Parathyroid adenoma (tissue), 2 donors: ENCODE results near the gene LRRC4C.

Source experiments
- H2AFZ ChIP-seq: fragments of 300-600 bp; sonication (generic); one replicate; pipeline ENCODE4 v1.7.0; 2017; ENCODE audit warnings: antibody characterized with exemption, mild to moderate bottlenecking
- H3K27ac ChIP-seq: fragments of 300-600 bp; sonication (generic); one replicate; pipeline ENCODE4 v1.7.0; 2017
- H3K27me3 ChIP-seq: fragments of 300-600 bp; sonication (generic); one replicate; pipeline ENCODE4 v1.7.0; 2017; ENCODE audit warnings: low read length; ENCODE audit not compliant: control insufficient read depth, insufficient read depth
- H3K36me3 ChIP-seq: fragments of 300-600 bp; sonication (generic); one replicate; pipeline ENCODE4 v1.7.0; 2017; ENCODE audit warnings: low read length; ENCODE audit not compliant: control insufficient read depth, insufficient read depth
- H3K4me1 ChIP-seq: fragments of 300-600 bp; sonication (generic); one replicate; pipeline ENCODE4 v1.7.0; 2017; ENCODE audit warnings: control low read depth
- H3K4me2 ChIP-seq: fragments of 300-600 bp; sonication (generic); one replicate; pipeline ENCODE4 v1.7.0; 2017; ENCODE audit warnings: low read length
- H3K4me3 ChIP-seq: fragments of 300-600 bp; sonication (generic); one replicate; pipeline ENCODE4 v1.7.0; 2017; ENCODE audit warnings: low read depth, low read length
- H3K79me2 ChIP-seq: fragments of 300-600 bp; sonication (generic); one replicate; pipeline ENCODE4 v1.7.0; 2017; ENCODE audit warnings: control low read depth
- H3K9ac ChIP-seq: fragments of 300-600 bp; sonication (generic); one replicate; pipeline ENCODE4 v1.7.0; 2017; ENCODE audit warnings: mild to moderate bottlenecking
- H3K9me3 ChIP-seq: fragments of 300-600 bp; sonication (generic); one replicate; pipeline ENCODE4 v1.7.0; 2017; ENCODE audit warnings: low read length; ENCODE audit not compliant: control insufficient read depth
- TF ChIP-seq, protein P1 (sequence below): fragments of 300-600 bp; sonication (generic); IDR thresholded peaks from one replicate; pipeline ENCODE4 v1.7.0; 2017; ENCODE audit warnings: antibody characterized with exemption, mild to moderate bottlenecking
- donor health status: primary hyperparathyroidism.

The LRRC4C gene

DNA sequence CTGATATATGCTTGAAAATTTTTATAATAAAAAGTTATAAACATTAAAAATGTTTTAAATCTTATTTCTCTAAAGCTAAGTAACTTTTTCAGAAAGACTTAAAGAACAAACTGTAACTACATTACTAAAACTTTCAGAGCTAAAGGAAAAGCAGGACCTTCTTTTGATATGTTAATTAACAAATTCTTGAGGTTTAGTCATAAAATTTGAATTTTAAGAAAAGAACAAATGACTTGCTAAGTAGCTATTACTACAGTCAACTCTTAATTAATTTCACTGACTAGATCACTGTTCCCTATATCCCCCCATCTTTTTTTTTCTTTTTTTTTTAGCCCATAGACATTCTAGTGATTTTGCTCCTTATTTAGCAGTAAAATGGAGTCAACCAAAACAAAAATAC is 344.4 kb downstream of the LRRC4C start:
- Histone ChIP-seq H3K4me1 (no peaks in the 10 kb centered on the region), H3K4me3 (no peak overlapping the region)
- TF ChIP-seq, protein P1, sequence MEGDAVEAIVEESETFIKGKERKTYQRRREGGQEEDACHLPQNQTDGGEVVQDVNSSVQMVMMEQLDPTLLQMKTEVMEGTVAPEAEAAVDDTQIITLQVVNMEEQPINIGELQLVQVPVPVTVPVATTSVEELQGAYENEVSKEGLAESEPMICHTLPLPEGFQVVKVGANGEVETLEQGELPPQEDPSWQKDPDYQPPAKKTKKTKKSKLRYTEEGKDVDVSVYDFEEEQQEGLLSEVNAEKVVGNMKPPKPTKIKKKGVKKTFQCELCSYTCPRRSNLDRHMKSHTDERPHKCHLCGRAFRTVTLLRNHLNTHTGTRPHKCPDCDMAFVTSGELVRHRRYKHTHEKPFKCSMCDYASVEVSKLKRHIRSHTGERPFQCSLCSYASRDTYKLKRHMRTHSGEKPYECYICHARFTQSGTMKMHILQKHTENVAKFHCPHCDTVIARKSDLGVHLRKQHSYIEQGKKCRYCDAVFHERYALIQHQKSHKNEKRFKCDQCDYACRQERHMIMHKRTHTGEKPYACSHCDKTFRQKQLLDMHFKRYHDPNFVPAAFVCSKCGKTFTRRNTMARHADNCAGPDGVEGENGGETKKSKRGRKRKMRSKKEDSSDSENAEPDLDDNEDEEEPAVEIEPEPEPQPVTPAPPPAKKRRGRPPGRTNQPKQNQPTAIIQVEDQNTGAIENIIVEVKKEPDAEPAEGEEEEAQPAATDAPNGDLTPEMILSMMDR: no peak

DNA sequence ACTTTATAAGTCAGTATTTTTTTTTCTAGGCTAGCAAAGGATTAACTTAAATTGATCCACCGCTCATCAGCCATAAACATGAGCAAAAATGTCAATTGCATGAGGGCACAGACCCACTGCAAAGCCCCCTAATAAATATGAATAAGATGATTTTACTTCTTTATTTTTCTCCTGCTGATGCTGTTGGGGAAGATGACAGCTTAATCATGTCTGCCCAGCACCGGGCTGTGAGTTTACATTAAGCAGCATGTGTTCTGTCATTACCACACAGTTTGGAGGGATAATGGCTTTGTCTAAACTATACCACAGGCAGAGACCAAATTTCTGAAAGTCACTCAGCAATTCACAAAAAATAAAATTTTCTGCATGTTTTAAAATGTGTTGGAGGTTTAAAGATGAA is 346.3 kb downstream of the LRRC4C start:
- Histone ChIP-seq H3K4me3 (no peak overlapping the region), H3K4me1 (no peaks in the 10 kb centered on the region), H2AFZ (no peak overlapping the region), H3K9ac (no peak overlapping the region), H3K36me3 (no peaks in the 10 kb centered on the region), H3K79me2 (no peaks in the 10 kb centered on the region), H3K27ac (no peak overlapping the region), H3K27me3 (no peaks in the 10 kb centered on the region), H3K9me3 (no peaks in the 10 kb centered on the region), H3K4me2 (no peak overlapping the region)
- TF ChIP-seq, protein P1: no peak

More for the DNA sequence above, 344.4 kb downstream of the LRRC4C start:
- Histone ChIP-seq H3K36me3 (no peaks in the 10 kb centered on the region), H3K27me3 (no peaks in the 10 kb centered on the region), H3K9ac (no peak overlapping the region), H3K79me2 (no peaks in the 10 kb centered on the region), H2AFZ (no peak overlapping the region), H3K9me3 (no peaks in the 10 kb centered on the region), H3K4me2 (no peak overlapping the region), H3K27ac (no peak overlapping the region)

DNA sequence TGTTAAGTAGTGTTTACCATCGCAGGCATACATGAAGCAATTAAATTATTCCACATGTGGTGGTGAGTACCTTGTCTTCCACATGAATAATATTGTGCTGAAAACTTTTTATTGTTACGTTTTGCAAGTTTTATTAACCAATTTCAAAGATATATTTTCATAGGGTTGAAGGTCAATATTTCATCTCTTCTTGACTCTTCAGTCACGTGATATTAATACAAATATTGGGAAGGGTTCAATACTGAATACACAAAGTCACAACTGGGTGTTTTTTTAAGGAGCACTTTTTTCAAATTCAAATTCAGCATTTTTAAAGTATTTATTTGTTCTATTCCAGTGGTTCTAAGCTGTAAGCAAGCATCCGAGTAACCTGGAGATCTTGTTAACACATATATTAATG is 348.9 kb downstream of the LRRC4C start:
- no peak overlapping the region for H3K4me2 ChIP-seq
- no peaks in the 10 kb centered on the region for H3K79me2 ChIP-seq
- H3K27ac ChIP-seq: no peak overlapping the region
- no peaks in the 10 kb centered on the region for H3K4me1 ChIP-seq
- H3K9ac ChIP-seq: no peak overlapping the region
- no peaks in the 10 kb centered on the region for H3K36me3 ChIP-seq
- no peak overlapping the region for H2AFZ ChIP-seq
- H3K4me3 ChIP-seq: no peak overlapping the region
- TF ChIP-seq, protein P1: no peak
- H3K9me3 ChIP-seq: no peaks in the 10 kb centered on the region
- no peaks in the 10 kb centered on the region for H3K27me3 ChIP-seq

DNA sequence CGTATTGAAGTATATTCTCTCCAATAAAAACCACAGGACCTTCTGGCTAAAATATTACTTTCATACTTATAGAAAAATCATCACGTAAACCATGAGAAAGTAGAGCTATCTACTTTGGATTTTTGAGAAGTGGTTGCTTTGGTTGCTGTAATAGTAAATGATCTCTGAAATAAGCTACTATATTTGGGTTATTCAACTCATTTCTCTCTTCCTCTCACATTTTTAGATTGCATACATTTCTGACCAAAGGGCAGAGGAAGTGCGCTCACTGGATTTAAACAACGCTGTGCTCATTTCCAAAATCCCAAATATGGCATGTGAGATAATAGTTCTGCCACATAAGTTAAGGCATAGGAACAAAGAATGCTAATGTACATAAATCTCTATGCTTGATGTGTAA is 357.0 kb downstream of the LRRC4C start:
- H3K4me1 ChIP-seq: no peaks in the 10 kb centered on the region
- no peaks in the 10 kb centered on the region for H3K9me3 ChIP-seq
- H3K4me2 ChIP-seq: no peak overlapping the region
- no peak overlapping the region for H3K9ac ChIP-seq
- H3K36me3 ChIP-seq: no peaks in the 10 kb centered on the region
- no peak overlapping the region for H3K4me3 ChIP-seq
- H3K79me2 ChIP-seq: no peaks in the 10 kb centered on the region
- no peak overlapping the region for H2AFZ ChIP-seq
- no peak overlapping the region for H3K27ac ChIP-seq
- no peaks in the 10 kb centered on the region for H3K27me3 ChIP-seq
- TF ChIP-seq, protein P1: no peak

DNA sequence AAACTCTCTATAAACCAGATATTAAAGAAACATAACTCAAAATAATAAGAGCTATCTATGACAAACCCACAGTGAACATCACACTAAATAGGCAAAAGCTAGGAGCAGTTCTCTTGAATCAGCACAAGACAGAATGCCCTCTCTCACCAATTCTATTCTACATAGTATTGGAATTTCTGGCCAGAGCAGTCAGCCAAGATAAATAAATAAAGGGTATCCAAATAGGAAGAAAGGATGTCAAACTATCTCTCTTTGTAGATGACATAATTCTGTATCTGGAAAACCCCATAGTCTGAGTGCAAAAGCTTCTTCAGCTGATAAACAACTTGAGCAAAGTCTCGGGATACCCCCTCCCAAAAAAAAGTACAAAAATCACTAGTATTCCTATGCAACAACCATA is 359.8 kb downstream of the LRRC4C start:
- Histone ChIP-seq H2AFZ (no peak overlapping the region), H3K27me3 (no peaks in the 10 kb centered on the region), H3K4me2 (no peak overlapping the region), H3K9ac (no peak overlapping the region), H3K4me1 (no peaks in the 10 kb centered on the region), H3K36me3 (no peaks in the 10 kb centered on the region), H3K27ac (no peak overlapping the region), H3K9me3 (no peaks in the 10 kb centered on the region), H3K79me2 (no peaks in the 10 kb centered on the region), H3K4me3 (no peak overlapping the region)
- TF ChIP-seq, protein P1: no peak
